SJSA1 (cell line): Measurements from ENCODE around the gene ELOVL3. TPM values are rescaled to one million over a fixed set of nuclear protein-coding genes. Genes with fewer than 3 reads are reported as not detected.
A peak's percentile ranks its signal among the peaks of the same experiment; 100 is the strongest.
"Not testable (repeated sequence)": the region's sequence is repeated elsewhere in the genome, so short reads cannot be mapped to it uniquely, and the experiment has no call there.

Experiments used
- DNase-seq, 2 experiments: peaks; one replicate each; pipeline ENCODE4 v3.0.0-alpha.2; 2015 to 2020; ENCODE audit warnings: low spot score in 2 of 2, low read depth in 1 of 2
- H3K27ac ChIP-seq: fragments of 250-450 bp; sonication (Bioruptor Pico); 2 replicates; pipeline ENCODE4 v1.5.1; 2020; ENCODE audit warnings: mild to moderate bottlenecking, moderate library complexity
- H3K27me3 ChIP-seq: fragments of 250-450 bp; sonication (Bioruptor Pico); replicated peaks from 2 replicates; pipeline ENCODE4 v1.5.1; 2020; ENCODE audit warnings: mild to moderate bottlenecking, moderate library complexity
- H3K36me3 ChIP-seq: fragments of 250-450 bp; sonication (Bioruptor Pico); 2 replicates; pipeline ENCODE4 v1.5.1; 2020; ENCODE audit warnings: mild to moderate bottlenecking
- H3K4me1 ChIP-seq: fragments of 250-450 bp; sonication (Bioruptor Pico); replicated peaks from 2 replicates; pipeline ENCODE4 v1.6.1; 2021; ENCODE audit warnings: mild to moderate bottlenecking
- H3K4me3 ChIP-seq: fragments of 250-450 bp; sonication (Bioruptor Pico); 2 replicates; pipeline ENCODE4 v1.5.1; 2020; ENCODE audit warnings: mild to moderate bottlenecking
- H3K9me3 ChIP-seq: fragments of 250-450 bp; sonication (Bioruptor Pico); replicated peaks from 2 replicates; pipeline ENCODE4 v1.5.1; 2020; ENCODE audit warnings: mild to moderate bottlenecking
- total RNA-seq: library from RNA; depleted of rRNA; stranded (reverse); fragments of >200 nt; shearing (Covaris generic); gene quantifications from 2 replicates; pipeline ENCODE4 v1.2.3, GENCODE V29; 2014; rRNA removed

ELOVL3 gene
- not detected in 2 replicates for total RNA-seq

- DNase-seq: peak; percentile 74 to 93
- Histone ChIP-seq H3K27me3 (peaks cover 35% of the 10 kb centered on the region), H3K9me3 (0 out of 2 replicates have a peak, but pooled peaks cover 3% of the 10 kb centered on the region), H3K4me1 (peaks cover 28% of the 10 kb centered on the region), H3K4me3 (no peak within 1 kb of the TSS; the same call in 1 of the 2 replicates), H3K27ac (no peak within 1 kb of the TSS), H3K36me3 (no peaks in the 10 kb centered on the region)
Observed at GRCh38 chr10:102225646-102226541, at the start of gene ELOVL3. TSS of gene ELOVL3 (plus strand) at chr10:102226299. CDS start at chr10:102226549, 250 bp downstream.

GRCh38 chr10:102184606-102185005 lies 41.5 kb upstream of the ELOVL3 start:
- Histone ChIP-seq H3K27ac (no peak overlapping the region), H3K4me3 (no peak overlapping the region), H3K4me1 (no peaks in the 10 kb centered on the region), H3K36me3 (no peaks in the 10 kb centered on the region), H3K9me3 (peaks cover 6% of the 10 kb centered on the region; the same call in 1 of the 2 replicates), H3K27me3 (no peaks in the 10 kb centered on the region)
- DNase-seq: no peak

- Histone ChIP-seq H3K4me3 (no peak overlapping the region), H3K4me1 (no peaks in the 10 kb centered on the region), H3K27me3 (no peaks in the 10 kb centered on the region), H3K36me3 (no peaks in the 10 kb centered on the region), H3K27ac (no peak overlapping the region), H3K9me3 (peaks cover 6% of the 10 kb centered on the region; the same call in 1 of the 2 replicates)
- DNase-seq: no peak
Observed at GRCh38 chr10:102185272-102185671, 40.8 kb upstream of the ELOVL3 start.

GRCh38 chr10:102185811-102186527 lies 40.1 kb upstream of the ELOVL3 start:
- H3K27me3 ChIP-seq: no peaks in the 10 kb centered on the region
- H3K27ac ChIP-seq: no peak overlapping the region
- H3K4me3 ChIP-seq: no peak overlapping the region
- no peaks in the 10 kb centered on the region for H3K36me3 ChIP-seq
- H3K9me3 ChIP-seq: peaks cover 6% of the 10 kb centered on the region; the same call in 1 of the 2 replicates
- DNase-seq: no peak
- no peaks in the 10 kb centered on the region for H3K4me1 ChIP-seq

GRCh38 chr10:102188298-102188940 lies 37.7 kb upstream of the ELOVL3 start:
- no peaks in the 10 kb centered on the region for H3K36me3 ChIP-seq
- no peak for DNase-seq
- no peak overlapping the region for H3K4me3 ChIP-seq

GRCh38 chr10:102188941-102189898 lies 36.9 kb upstream of the ELOVL3 start:
- not testable (repeated sequence) for DNase-seq, H3K4me3 ChIP-seq, H3K36me3 ChIP-seq, H3K27me3 ChIP-seq, H3K27ac ChIP-seq, H3K4me1 ChIP-seq
- peaks cover 12% of the 10 kb centered on the region; the same call in 1 of the 2 replicates for H3K9me3 ChIP-seq

More at GRCh38 chr10:102188298-102188940, 37.7 kb upstream of the ELOVL3 start:
- H3K9me3 ChIP-seq: peaks cover 12% of the 10 kb centered on the region; the same call in 1 of the 2 replicates
- H3K4me1 ChIP-seq: no peaks in the 10 kb centered on the region
- no peak overlapping the region for H3K27ac ChIP-seq
- no peaks in the 10 kb centered on the region for H3K27me3 ChIP-seq

- no peak for DNase-seq
- H3K4me3 ChIP-seq: no peak overlapping the region
- no peaks in the 10 kb centered on the region for H3K27me3 ChIP-seq
- H3K4me1 ChIP-seq: no peaks in the 10 kb centered on the region
- H3K36me3 ChIP-seq: no peaks in the 10 kb centered on the region
- H3K9me3 ChIP-seq: 0 out of 2 replicates have a peak, but pooled peaks cover 6% of the 10 kb centered on the region
- H3K27ac ChIP-seq: no peak overlapping the region
Observed at GRCh38 chr10:102191956-102192355, 34.1 kb upstream of the ELOVL3 start.

- H3K27ac ChIP-seq: no peak overlapping the region
- no peaks in the 10 kb centered on the region for H3K4me1 ChIP-seq
- H3K27me3 ChIP-seq: no peaks in the 10 kb centered on the region
- no peak for DNase-seq
- no peak overlapping the region for H3K4me3 ChIP-seq
- peaks cover 6% of the 10 kb centered on the region; the same call in 1 of the 2 replicates for H3K9me3 ChIP-seq
- H3K36me3 ChIP-seq: no peaks in the 10 kb centered on the region
Observed at GRCh38 chr10:102195296-102195870, 30.7 kb upstream of the ELOVL3 start.

- Histone ChIP-seq H3K4me3 (no peak overlapping the region), H3K4me1 (no peaks in the 10 kb centered on the region), H3K27ac (no peak overlapping the region), H3K27me3 (0 out of 2 replicates have a peak, but pooled peaks cover 2% of the 10 kb centered on the region), H3K9me3 (peaks cover 5% of the 10 kb centered on the region; the same call in 1 of the 2 replicates), H3K36me3 (no peaks in the 10 kb centered on the region)
- no peak for DNase-seq
Observed at GRCh38 chr10:102196893-102197292, 29.2 kb upstream of the ELOVL3 start.

GRCh38 chr10:102198027-102198426 lies 28.1 kb upstream of the ELOVL3 start:
- Histone ChIP-seq H3K36me3 (no peaks in the 10 kb centered on the region), H3K9me3 (no peaks in the 10 kb centered on the region; the same call in 1 of the 2 replicates), H3K4me3 (no peak overlapping the region), H3K27ac (no peak overlapping the region), H3K27me3 (0 out of 2 replicates have a peak, but pooled peaks cover 3% of the 10 kb centered on the region), H3K4me1 (no peaks in the 10 kb centered on the region)
- no peak for DNase-seq

- Histone ChIP-seq H3K27ac (no peak overlapping the region), H3K4me3 (no peak overlapping the region), H3K27me3 (0 out of 2 replicates have a peak, but pooled peaks cover 3% of the 10 kb centered on the region), H3K36me3 (no peaks in the 10 kb centered on the region), H3K4me1 (no peaks in the 10 kb centered on the region), H3K9me3 (peaks cover 8% of the 10 kb centered on the region)
- DNase-seq: no peak
Observed at GRCh38 chr10:102200751-102201640, 25.1 kb upstream of the ELOVL3 start.
